GF-D8 (cell line): ENCODE data around the gene F2R.
"Not testable (repeated sequence)": the region's sequence is repeated elsewhere in the genome, so short reads cannot be mapped to it uniquely, and the experiment has no call there.

Source experiments
- DNase-seq: peaks from one replicate; lab custom pipeline; 2025; lab: John Stamatoyannopoulos, UW

Gene F2R

GRCh38 chr5:76761118-76761517 lies 45.2 kb downstream of the F2R start:
- DNase-seq: not testable (repeated sequence)

GRCh38 chr5:76762484-76762883 lies 46.6 kb downstream of the F2R start:
- no peak for DNase-seq

GRCh38 chr5:76763136-76763535 lies 47.2 kb downstream of the F2R start:
- no peak for DNase-seq

- DNase-seq: no peak
These were observed 48.4 kb downstream of the F2R start for GRCh38 chr5:76764374-76764773.

GRCh38 chr5:76765249-76765648 lies 49.3 kb downstream of the F2R start:
- no peak for DNase-seq

GRCh38 chr5:76766746-76767145 lies 50.8 kb downstream of the F2R start:
- no peak for DNase-seq

GRCh38 chr5:76771041-76771440 lies 55.1 kb downstream of the F2R start:
- not testable (repeated sequence) for DNase-seq

GRCh38 chr5:76771705-76772405 lies 55.9 kb downstream of the F2R start:
- DNase-seq: no peak

GRCh38 chr5:76775921-76776320 lies 60.0 kb downstream of the F2R start:
- no peak for DNase-seq

- no peak for DNase-seq
These were observed 60.5 kb downstream of the F2R start for GRCh38 chr5:76776391-76776790.

- DNase-seq: not testable (repeated sequence)
These were observed 64.7 kb downstream of the F2R start for GRCh38 chr5:76780616-76781015.

- no peak for DNase-seq
These were observed 65.8 kb downstream of the F2R start for GRCh38 chr5:76781775-76782174.

GRCh38 chr5:76782444-76782843 lies 66.5 kb downstream of the F2R start:
- no peak for DNase-seq
